Measurements from ENCODE around the gene SNX6. TPM values are rescaled to one million over a fixed set of nuclear protein-coding genes. Genes with fewer than 3 reads are reported as not detected.

Gene SNX6
- total and polyA plus RNA-seq, 10 of the 15 experiments (the other 5 are each of a cell fraction or from before 2014, with no cell fraction given): 34.4 to 107 (median 71.7) TPM

- no peak for TF ChIP-seq BCLAF1 (IDR thresholded peaks at IDR 0.05)
- TF ChIP-seq NFIC (IDR thresholded peaks at IDR 0.05; ENCODE audit: low read depth, low read length): no peak
- no peak for TF ChIP-seq TBL1XR1 (IDR thresholded peaks at IDR 0.05; ENCODE audit: low read depth, low read length)
- peak; percentile 77; the same call in 1 of the 2 replicates for TF ChIP-seq ZBTB33 (IDR thresholded peaks at IDR 0.05)
- TF ChIP-seq USF1 (IDR thresholded peaks at IDR 0.05; ENCODE audit: borderline replicate concordance, extremely low read length, insufficient read depth, low read depth, low read length): no peak
- TF ChIP-seq RBBP5 (conservative IDR thresholded peaks at IDR 0.05): 0 out of 2 replicates have a peak, but pooled peaks have one; percentile 79
- no peak for TF ChIP-seq JUNB (IDR thresholded peaks at IDR 0.05)
- 0 out of 2 replicates have a peak, but pooled peaks have one; percentile 19 for TF ChIP-seq HCFC1 (IDR thresholded peaks at IDR 0.05; ENCODE audit: low read length)
- peak; percentile 91 for TF ChIP-seq ESRRA (IDR thresholded peaks at IDR 0.05; ENCODE audit: low read length)
- TF ChIP-seq TAF1 (IDR thresholded peaks at IDR 0.05; ENCODE audit: borderline replicate concordance, low read depth, low read length): 0 out of 2 replicates have a peak, but pooled peaks have one; percentile 16
- TF ChIP-seq NR2C2 (IDR thresholded peaks at IDR 0.05; ENCODE audit: borderline replicate concordance, control insufficient read depth, insufficient read length, low read depth): no peak
- TF ChIP-seq MEF2B (IDR thresholded peaks at IDR 0.05; ENCODE audit: partially characterized antibody, poor library complexity, severe bottlenecking): peak; percentile 79
- no peak for TF ChIP-seq ZNF274 (IDR thresholded peaks at IDR 0.05; ENCODE audit: insufficient read depth, insufficient read length)
- TF ChIP-seq ZBED1 (IDR thresholded peaks at IDR 0.05; ENCODE audit: borderline replicate concordance): no peak
- TF ChIP-seq BHLHE40 (IDR thresholded peaks at IDR 0.05; ENCODE audit: borderline replicate concordance in 1 of 2, low read depth in 2 of 2, low read length in 1 of 2): peak in 1 of 2 experiments; percentile 4; a peak in 1 of 4 replicates
- TF ChIP-seq RCOR1 (conservative IDR thresholded peaks at IDR 0.05; ENCODE audit: low read depth, low read length): no peak
- peak; percentile 91 for TF ChIP-seq YY1 (IDR thresholded peaks at IDR 0.05; ENCODE audit: low read depth, low read length)
- TF ChIP-seq IRF5 (IDR thresholded peaks at IDR 0.05; ENCODE audit: borderline replicate concordance): no peak
- TF ChIP-seq ZZZ3 (IDR thresholded peaks at IDR 0.05; ENCODE audit: control insufficient read depth, insufficient read length, low read depth): no peak
- TF ChIP-seq IKZF2 (IDR thresholded peaks at IDR 0.05): peak in 1 of 2 experiments; percentile 13; a peak in 1 of 4 replicates
- no peak for TF ChIP-seq SMC3 (IDR thresholded peaks at IDR 0.05; ENCODE audit: borderline replicate concordance, low read length)
- peak; percentile 81 for TF ChIP-seq DPF2 (IDR thresholded peaks at IDR 0.05)
- no peak for TF ChIP-seq NFXL1 (IDR thresholded peaks at IDR 0.05; ENCODE audit: borderline replicate concordance)
- no peak for TF ChIP-seq FOXM1 (IDR thresholded peaks at IDR 0.05; ENCODE audit: low read depth, low read length)
These were observed at the start of gene SNX6 (continued) for GRCh38 chr14:34629657-34630529.
